Activated CD4-positive, alpha-beta T cell treated with anti-CD3 and anti-CD28 coated beads for 24 hours (primary cell): ENCODE measurements around the gene GLUL.
"Not testable (repeated sequence)": the region's sequence is repeated elsewhere in the genome, so short reads cannot be mapped to it uniquely, and the experiment has no call there.

Source experiments
- DNase-seq, 2 donors: peaks; one replicate each; pipeline ENCODE4 v3.0.0-alpha.2; 2020; ENCODE audit warnings: low read depth in 2 of 2

The GLUL gene

GRCh38 chr1:182368358-182368757, 23.2 kb downstream of the GLUL start:
- no peak for DNase-seq

DNA sequence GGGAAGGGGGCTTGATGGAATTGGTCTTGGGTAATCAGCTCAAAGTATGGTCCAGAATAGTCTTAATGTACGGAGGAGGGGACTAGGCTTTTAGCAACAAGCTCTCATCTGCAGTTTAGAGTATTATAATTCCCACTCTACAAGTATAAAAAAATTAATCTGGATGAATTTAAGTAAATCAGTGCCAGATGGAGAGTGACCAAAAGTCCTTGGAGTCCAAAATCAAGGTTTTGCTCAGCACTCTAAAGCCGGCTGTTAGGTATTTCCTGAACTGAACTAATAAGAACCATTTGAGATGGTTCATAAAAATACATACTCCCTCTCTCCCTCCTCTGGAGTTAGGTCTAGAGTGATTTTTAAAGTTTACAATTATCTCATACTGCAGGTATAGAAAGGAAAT, 23.7 kb downstream of the GLUL start:
- DNase-seq: no peak

- no peak for DNase-seq
These were observed 25.0 kb downstream of the GLUL start for GRCh38 chr1:182366596-182366995.

GRCh38 chr1:182359645-182360044, 31.9 kb downstream of the GLUL start:
- no peak for DNase-seq

- no peak for DNase-seq
These were observed 33.7 kb downstream of the GLUL start for GRCh38 chr1:182357913-182358312.

DNA sequence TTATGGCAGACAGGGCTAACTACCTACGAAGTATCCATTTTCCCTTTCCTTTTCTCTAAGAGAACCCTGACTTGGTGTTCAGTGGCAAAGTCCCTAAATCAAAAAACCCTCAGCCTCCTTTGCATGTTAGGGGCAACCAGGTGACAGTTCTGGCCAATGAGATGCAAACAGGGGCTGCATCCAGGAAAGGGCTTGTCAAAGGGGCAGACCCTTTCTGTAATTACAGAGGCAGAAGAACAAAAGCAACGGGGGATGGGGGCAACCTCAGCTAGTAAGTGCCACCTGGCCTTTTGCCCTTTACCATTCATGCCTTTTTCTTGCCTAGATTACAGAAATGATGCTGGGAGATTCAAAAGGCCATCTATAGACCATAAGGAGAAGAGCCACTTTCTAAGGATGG, 34.4 kb downstream of the GLUL start:
- DNase-seq: no peak

DNA sequence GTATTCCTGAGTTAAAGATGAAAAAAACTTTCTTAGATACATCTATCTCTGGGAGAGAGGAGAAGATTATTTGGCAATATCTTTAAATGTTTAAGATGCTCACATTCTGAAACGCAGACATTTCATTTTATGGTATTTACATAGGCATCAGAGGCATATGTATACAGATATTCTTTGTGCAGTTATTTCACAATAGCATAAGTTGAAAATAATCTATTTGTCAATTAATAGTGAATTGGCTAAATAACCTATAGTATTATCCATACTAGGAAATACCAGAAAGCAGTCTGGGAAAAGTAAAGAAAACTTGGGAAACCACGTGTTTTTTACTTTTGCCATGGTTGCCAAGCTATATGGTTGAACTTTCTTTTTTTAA, 35.9 kb downstream of the GLUL start:
- no peak for DNase-seq

DNA sequence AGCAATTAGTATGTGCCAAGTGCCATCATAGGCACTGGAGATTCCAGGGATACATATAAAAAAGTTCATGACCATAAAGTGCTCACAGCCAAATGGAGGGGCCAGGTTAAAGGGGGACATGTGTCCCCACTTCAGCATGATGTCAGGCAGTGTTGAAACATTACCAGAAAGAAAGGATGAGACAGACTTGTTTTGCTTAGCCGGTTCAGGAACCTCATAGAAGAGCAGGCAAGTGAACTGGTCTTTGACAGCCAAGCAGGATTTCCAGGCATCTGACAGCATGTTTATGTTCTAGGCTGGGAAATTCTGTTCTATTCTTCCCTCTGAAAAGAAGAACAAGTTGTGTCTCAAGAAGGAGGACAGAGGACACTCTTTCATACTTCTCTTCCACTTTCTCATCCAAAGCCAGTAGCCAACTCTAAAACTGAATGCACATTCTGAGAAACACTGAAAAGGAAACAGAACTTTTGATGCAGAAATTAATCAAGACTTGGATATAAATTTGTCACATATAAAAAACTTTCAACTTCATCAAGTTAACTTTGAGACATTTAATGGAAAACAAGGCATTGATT, 39.7 kb downstream of the GLUL start:
- DNase-seq: no peak

GRCh38 chr1:182350839-182351238, 40.8 kb downstream of the GLUL start:
- DNase-seq: no peak

DNA sequence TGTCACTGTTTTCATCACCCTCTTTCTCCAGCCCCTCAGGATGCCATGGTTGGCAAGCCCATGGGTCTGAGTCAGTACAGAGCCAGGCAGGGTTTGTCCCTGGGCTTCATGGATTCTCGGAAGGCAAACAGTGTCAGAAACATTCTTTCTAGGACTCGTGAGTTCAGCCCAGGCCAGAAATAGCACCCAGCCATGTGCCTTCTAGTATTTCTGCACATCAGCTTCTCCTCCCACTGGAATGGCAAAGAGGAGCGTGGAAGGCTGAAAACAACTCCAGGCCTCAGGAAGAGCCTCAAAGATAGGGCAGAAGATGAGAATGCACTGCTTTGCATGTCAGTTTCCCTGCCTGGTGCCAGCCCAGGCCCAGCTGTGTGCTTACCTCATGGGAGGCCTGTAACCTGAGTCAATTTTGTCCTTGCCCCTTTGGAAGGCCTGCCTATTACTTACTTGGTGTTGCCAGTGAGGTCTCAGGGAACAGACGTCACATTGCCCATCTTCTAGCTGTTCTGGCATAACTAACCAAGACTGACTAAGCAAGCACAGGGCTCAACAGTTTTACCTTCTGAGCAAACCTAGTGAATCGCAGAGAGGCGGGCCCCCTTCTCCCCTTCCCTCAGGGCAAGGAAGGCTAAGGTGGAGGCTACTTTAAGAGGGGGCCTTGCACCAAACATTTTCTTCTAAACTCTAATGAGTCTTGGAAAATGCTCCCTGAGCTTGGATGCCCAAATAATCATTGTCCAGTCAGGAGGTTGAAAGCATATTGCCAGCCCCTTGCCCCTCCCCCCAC, 42.4 kb downstream of the GLUL start:
- DNase-seq: no peak

- no peak for DNase-seq
These were observed 44.6 kb downstream of the GLUL start for GRCh38 chr1:182347019-182347418.

DNA sequence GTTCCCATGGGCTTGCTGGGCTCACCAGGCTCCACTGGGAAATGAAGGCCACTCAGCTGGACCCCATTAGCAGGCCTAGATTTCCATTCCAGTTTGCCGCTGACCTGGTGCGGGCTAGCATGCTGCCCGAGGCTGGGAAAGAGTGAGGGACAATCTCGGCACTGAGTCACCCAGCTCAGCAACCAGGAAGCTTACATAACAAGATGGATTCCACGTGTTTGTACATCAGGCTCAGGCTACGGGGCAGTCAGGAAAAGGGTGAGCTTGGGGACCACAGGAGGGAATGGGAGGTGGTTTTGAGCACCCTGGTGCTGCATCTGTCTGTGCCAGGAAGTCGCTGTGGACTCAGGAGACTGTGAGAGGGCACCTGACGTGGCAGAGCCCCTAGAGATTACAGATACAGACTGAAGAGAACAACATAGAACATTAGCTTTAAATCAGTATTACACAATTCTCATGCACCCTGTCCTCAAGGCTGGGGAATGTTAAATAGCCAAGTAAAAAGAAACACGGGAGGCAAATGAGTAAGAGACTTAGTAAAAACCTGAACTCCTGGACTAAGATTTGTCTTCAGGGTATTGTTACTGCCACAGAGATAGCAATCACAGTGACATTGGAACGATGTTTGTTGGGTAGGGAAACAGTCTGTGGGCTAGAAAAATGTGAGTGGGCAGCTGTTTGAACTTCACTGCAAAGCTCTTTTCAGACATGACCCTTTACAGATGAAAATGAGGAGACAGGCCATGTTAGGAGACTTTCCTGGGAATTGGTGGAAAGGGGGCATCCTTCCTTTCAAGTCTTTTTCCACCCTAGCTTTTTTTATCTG, 51.1 kb downstream of the GLUL start:
- DNase-seq: no peak

GRCh38 chr1:182339684-182340083, 51.9 kb downstream of the GLUL start:
- DNase-seq: no peak

GRCh38 chr1:182338806-182339370, 52.7 kb downstream of the GLUL start:
- no peak for DNase-seq

- DNase-seq: no peak
These were observed 53.6 kb downstream of the GLUL start for GRCh38 chr1:182337736-182338571.

DNA sequence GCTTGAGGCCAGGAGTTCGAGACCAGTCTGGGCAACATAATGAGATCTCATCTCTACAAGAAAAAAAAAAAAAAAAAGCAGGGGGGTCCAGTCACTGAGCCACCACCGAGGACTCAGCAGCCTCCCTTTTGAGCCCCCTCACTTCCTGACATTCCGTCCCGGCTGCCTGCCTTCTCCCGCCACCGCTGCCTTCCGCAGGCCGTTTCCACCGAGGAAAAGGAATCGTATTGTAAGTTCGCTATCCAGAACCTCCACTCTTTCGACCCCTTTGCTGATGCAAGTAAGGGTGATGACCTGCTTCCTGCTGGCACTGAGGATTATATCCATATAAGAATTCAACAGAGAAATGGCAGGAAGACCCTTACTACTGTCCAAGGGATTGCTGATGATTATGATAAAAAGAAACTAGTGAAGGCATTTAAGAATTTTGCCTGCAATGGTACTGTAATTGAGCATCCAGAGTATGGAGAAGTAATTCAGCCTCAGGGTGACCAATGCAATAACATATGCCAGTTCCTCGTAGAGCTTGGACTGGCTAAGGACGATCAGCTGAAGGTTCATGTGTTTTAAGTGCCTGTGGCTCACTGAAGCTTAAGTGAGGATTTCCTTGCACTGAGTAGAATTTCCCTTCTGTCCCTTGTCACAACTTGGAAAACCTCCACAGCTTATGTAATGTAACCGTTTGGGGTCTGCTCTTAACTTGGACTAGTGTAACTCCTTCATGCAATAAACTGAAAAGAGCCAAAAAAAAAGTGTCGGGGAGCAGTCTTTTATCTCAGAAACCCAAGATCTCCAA, 55.6 kb downstream of the GLUL start:
- no peak for DNase-seq

DNA sequence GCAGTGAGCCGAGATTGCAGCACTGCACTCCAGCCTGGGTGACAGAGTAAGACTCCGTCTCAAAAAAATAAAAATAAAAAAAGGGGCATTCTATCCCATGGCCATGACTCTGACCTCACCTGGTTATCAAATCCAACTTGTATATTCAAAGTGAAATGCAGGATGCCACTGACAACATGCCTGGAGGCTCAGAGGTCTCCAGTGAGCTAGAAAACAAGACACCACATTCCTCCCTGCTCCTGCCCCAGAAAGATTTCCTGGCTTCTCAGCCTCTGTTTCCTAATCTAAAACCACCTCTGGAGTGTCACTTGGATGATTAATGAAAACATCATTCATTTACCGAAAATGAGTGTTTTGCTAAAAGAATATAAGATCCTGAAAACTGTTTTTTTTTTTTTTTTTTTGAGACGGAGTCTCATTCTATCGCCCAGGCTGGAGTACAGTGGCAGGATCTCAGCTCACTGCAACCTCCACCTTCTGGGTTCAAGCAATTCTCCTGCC, 58.5 kb downstream of the GLUL start:
- DNase-seq: not testable (repeated sequence)

DNA sequence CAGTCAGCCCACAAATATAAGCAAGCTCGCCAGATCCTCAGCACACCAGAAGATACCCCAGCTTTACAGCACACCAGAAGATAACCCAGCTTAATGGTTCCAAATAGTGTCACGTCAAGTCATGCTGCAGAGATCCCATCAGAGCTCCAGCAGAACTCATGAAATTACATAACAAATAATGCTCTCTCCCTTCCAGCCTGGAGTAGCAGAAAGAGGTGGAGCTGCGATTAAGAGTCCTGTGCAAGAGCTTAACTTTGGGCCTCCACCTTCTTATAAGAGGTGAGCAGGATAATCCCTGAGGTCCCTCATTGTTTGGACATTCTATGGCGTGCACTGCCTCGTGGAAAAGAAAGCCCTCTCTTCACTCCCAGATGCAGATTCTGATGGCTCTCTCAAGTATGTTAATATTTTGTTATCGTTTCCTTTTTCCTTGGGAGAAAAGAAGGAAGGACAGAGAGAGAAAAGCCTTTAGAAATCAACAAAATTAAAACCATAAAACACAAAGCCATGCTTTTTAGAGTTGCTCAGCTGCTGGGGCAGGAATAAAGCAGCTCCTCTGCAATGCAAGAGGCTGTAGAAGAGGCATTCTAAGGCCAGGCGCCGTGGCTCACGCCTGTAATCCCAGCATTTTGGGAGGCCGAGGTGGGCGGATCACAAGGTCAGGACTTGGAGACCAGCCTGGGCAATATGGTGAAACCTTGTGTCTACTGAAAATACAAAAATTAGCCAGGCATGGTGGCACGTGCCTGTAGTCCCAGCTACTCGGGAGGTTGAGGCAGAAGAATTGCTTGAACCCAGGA, 59.1 kb downstream of the GLUL start:
- DNase-seq: no peak
